ENCODE data around the gene PHKG2.

PHKG2 gene

GRCh38 chr16:30728899-30729672 is 19.1 kb upstream of the PHKG2 start:
- DNase-seq: no peak

GRCh38 chr16:30731411-30731810 is 16.8 kb upstream of the PHKG2 start:
- DNase-seq: no peak

DNA sequence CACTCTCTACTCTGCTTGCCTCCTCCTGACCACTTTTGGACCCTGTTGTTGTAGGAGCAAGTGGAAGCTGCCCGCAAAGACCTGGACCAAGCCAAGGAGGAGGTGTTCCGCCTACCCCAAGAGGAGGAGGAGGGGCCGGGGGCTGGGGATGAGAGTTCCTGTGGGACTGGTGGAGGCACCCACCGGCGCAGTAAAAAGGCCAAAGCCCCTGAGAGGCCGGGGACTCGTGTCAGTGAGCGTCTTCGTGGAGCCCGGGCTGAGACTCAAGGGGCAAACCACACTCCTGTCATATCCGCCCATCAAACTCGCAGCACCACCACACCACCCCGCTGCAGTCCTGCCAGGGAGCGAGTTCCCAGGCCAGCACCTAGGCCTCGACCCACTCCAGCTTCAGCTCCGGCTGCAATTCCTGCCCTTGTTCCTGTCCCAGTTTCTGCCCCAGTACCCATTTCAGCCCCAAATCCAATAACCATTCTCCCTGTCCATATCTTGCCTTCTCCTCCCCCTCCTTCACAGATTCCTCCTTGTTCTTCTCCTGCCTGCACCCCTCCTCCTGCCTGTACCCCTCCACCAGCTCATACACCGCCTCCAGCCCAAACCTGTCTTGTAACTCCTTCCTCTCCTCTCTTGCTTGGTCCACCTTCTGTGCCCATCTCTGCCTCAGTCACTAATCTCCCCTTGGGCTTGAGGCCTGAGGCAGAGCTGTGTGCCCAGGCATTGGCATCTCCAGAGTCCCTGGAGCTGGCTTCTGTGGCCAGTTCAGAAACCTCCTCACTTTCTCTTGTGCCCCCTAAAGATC is 11.0 kb upstream of the PHKG2 start:
- DNase-seq: no peak

- no peak for DNase-seq
These were observed 10.2 kb upstream of the PHKG2 start for GRCh38 chr16:30737794-30738648.

DNA sequence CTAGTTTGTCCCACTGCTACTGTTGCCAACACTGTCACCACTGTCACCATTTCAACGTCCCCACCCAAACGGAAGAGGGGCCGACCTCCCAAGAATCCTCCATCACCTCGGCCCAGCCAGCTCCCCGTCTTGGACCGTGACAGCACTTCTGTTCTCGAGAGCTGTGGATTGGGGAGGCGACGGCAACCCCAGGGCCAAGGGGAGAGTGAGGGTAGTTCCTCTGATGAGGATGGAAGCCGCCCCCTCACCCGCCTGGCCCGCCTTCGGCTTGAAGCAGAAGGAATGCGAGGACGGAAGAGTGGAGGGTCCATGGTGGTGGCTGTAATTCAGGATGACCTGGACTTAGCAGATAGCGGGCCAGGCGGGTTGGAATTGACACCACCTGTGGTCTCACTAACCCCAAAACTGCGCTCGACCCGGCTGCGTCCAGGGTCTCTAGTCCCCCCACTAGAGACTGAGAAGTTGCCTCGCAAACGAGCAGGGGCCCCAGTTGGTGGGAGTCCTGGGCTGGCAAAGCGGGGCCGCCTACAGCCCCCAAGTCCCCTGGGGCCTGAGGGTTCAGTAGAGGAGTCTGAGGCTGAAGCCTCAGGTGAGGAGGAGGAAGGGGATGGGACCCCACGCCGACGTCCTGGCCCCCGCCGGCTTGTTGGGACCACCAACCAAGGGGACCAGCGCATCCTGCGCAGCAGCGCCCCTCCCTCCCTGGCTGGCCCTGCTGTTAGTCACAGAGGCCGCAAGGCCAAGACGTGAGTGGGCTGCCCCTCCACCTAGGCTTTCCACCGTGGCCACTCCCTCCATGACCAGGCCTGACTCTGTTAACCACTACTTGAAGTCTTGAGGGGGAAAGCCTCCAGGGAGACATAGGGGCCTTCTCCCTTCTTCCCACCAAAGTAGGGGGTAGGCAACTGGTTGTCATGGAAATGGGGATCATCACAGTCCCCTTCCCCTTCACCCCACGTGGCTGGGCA is 9.0 kb upstream of the PHKG2 start:
- DNase-seq: no peak

- no peak for DNase-seq
These were observed 7.6 kb upstream of the PHKG2 start for GRCh38 chr16:30740364-30741251.

DNA sequence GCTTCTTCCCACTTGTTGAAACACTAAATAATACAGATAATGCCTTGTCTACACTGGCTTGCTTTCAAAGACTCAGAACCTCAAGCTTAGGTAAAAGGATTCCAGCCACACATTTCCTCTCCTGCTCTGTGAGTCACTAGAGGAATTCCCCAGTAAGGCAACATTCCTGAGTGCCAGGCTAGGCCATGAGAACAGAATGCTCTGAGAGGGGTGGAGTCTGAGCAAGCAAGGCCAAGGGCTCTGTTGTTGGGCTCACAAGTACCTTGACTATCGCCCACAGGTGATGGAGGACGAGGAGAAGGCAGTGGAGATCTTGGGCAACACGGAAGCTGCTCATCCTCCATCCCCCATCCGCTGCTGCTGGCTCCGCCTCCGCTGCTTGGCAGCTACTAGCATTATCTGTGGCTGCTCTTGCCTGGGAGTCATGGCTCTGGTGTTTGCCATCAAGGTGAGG is 6.7 kb upstream of the PHKG2 start:
- no peak for DNase-seq

GRCh38 chr16:30743716-30744115 is 4.5 kb upstream of the PHKG2 start:
- no peak for DNase-seq

- no peak for DNase-seq
These were observed 4.0 kb upstream of the PHKG2 start for GRCh38 chr16:30744183-30744582.

DNA sequence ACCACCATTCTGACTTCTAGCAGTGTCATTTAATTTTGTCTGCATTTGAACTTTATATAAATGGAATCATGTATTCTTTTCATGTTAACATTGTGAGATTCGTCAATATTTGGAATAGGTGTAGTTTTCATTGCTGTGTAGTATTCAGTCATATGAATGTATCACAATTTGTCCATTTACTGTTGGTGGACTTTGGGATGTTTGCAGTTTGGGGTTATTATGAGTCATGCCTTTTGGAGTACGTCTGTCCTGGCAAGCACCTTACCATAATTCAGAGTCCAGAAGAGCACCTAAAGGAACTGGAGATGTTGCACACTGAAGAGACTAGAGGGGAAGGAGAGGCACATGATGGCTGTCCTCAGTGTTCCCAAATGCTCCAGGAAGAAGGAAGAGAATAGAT is 3.1 kb upstream of the PHKG2 start:
- DNase-seq: no peak

- no peak for DNase-seq
These were observed 1.5 kb upstream of the PHKG2 start for GRCh38 chr16:30746638-30747175.

DNA sequence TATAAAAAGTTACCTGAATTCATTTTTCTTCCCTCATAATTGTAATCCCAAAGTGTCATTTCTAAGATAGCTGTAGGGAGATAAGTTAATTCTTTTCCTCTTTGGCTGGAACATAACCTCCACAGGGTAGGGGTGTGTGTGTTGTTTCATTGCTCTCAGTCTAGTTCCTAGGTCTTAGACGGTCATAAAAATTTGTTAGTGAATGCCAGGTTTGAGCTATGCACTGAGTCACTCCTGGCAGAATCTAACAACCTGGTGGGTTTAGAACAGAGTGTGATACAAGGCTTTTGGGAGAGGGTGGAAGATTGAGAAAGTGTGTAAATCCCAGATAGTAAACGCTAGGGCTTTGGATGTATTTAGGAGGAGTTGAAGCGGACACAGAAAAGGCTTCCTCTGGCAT is 894 bp upstream of the PHKG2 start:
- no peak for DNase-seq

GRCh38 chr16:30748634-30749445 is 615 bp downstream of the PHKG2 start:
- peak; percentile 29 for DNase-seq

DNA sequence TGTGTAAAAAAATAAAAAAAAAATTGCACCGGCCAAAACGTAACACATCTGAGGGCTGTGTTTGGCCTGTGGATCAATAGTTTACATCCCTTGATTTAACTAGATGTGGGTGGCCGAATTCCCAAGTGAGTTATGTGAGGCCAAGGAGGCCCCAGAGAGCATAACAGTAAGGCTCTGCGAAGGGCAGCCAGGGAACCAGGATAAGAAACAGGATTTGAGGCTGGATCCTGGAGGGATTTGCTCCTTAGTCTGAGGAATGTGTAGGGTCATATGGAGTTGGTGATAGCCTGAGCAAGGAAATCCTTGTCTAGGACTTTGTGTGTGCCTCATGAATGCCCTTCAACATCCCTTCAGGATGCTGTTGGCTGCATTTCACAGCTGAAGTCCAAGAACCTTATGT is 2.0 kb downstream of the PHKG2 start:
- DNase-seq: no peak

GRCh38 chr16:30750876-30751465 is 2.7 kb downstream of the PHKG2 start:
- no peak for DNase-seq

DNA sequence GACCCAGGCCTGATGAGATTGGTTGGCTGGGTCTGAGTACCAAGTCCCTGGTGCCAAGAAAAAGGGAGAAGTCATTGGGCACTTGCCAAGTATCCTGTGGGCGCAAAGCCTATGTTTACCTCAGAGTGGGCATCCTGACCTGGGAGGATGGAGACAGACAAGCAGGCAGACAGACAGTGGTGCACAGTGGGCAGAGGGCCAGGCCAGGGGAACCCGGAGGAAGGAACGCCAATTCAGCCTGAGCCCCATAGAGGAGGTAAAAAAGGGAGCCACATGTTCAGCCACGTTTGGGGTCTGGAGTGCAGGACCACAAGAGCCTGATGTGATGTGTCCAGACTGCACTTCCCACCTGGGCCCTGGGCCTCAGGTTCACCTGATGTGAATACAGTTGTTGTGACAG is 5.4 kb downstream of the PHKG2 start:
- DNase-seq: no peak

- DNase-seq: no peak
These were observed 7.9 kb downstream of the PHKG2 start for GRCh38 chr16:30755955-30756780.

DNA sequence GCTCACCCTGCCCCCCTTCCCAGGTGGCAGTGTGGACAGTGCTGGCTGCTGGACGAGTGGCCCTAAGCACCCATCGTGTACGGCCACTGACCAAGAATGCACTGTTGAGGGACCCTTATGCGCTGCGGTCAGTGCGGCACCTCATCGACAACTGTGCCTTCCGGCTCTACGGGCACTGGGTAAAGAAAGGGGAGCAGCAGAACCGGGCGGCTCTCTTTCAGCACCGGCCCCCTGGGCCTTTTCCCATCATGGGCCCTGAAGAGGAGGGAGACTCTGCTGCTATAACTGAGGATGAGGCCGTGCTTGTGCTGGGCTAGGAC is 8.5 kb downstream of the PHKG2 start:
- no peak for DNase-seq

DNA sequence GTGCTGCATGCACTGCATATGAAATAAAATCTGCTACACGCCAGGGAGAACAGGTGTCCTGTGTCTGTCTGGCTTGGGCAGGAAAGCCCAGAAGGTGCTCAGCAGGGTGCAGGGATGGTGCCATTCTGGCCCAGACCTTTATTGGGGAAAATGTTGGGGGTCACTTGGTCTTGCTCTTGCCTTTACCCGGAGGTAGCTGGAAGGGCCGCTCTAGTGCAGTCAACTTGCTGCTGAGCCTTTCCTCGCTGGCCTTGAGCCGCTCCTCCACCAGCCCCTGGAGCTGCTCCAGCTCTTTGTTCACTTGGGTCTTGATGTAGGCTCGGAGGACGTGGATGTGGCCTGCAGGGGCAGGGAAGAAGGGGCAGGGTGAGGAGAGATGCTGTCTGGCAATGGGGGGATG is 9.1 kb downstream of the PHKG2 start:
- no peak for DNase-seq

Measured in CD4-positive, alpha-beta T cell treated with Interleukin-12 subunit alpha and Interleukin-12 subunit beta, for 1 hour (primary cell).